HG03196 (cell line): ENCODE results near the gene GGCT.
"Not testable (repeated sequence)": the region's sequence is repeated elsewhere in the genome, so short reads cannot be mapped to it uniquely, and the experiment has no call there.

Source experiments
- ATAC-seq: cut with Tn5 transposase; IDR thresholded peaks from one replicate; pipeline ENCODE4 v1.9.1; 2021; ENCODE audit not compliant: unreplicated experiment

The GGCT gene

DNA sequence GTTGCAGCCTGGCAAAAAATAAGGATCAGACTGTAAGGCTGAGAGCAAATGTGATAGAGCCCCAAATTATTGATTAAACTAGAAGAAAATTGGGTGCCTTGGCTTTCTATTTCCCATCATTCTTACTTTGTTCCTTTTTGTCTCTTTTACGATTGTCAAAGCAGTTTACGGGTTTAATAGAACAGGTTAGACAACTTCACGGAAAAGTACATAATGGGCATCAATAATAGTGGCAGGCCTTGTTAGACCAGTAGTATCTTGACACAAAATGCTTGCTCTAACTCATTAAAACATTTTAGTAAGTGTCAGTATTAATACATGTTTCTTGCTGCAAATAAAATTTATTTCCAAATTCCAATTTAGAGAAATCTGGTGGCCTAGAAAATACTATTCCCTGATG is 14.5 kb upstream of the GGCT start:
- ATAC-seq: no peak

DNA sequence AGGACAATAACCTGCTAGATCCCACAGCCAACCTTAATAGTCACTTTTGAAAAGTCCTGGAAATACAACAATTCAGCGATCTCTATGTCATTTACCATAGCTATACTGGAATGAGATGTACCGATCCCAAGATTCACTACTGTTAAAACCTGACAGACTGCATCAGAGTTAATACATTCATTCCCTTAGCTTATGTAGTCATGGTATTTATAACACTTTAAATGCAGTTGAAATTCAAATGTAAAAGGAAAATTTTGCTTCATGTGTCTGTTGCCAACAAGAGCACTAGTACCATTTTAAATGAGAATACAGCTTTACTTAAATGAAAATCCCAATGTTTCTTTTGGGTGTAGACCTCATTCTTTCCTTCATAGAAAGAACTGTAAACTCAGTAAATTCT is 11.1 kb upstream of the GGCT start:
- no peak for ATAC-seq

GRCh38 chr7:30514776-30515175 is 10.1 kb upstream of the GGCT start:
- no peak for ATAC-seq

GRCh38 chr7:30514177-30514576 is 9.5 kb upstream of the GGCT start:
- no peak for ATAC-seq

- no peak for ATAC-seq
Observed at GRCh38 chr7:30513762-30514161, 9.1 kb upstream of the GGCT start.

GRCh38 chr7:30511973-30512662 is 7.5 kb upstream of the GGCT start:
- no peak for ATAC-seq

DNA sequence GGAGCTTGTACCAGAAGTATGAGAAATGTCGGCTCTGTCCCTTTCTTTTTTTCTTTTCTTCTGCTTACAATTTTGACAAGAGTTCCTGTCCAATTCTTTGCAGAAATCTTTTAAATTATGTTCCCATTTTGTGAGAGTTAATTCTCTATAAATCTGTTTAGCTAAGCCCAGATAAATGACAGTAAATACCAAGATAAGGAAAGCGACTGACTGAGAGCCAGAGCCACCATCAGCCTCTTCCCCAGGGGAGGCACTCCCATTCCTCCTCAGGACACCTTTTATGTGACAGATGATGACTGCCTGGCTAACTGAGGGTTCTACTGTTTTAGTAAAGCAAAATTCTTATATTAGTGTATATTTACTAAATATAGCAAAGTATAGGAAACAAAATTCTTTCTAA is 6.9 kb upstream of the GGCT start:
- no peak for ATAC-seq

GRCh38 chr7:30510124-30511075 is 5.8 kb upstream of the GGCT start:
- no peak for ATAC-seq

DNA sequence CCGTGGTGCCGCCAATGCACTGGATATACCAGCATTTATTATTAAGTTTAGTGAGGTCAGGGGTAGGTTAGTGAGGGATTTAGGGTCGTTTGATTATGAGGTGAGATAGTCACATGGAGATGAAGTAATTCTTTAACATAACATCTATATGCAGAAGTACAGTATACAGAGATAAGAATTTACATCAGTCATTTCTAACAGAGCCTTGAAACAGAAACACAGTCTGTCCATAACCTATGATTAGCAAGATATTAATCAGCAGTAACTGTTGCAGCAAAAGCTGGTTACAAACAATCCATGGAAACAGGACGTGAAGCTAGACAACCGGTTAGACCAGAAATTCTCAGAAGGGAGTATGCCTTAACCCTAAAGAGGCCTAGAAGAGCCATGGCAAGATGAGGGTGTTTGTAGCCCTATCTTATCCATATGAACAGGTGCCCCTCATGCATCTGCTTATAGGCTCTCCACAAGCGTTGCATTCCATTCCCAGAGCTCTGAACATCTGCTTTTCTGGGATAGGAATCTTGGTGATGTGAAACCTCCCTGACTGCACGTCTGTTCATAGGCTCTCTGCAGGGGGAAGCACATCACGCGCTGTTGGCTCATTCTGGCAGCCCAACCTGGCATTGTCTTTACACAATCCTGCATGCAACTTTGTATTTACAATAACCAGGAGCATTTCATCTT is 4.7 kb upstream of the GGCT start:
- ATAC-seq: not testable (repeated sequence)

DNA sequence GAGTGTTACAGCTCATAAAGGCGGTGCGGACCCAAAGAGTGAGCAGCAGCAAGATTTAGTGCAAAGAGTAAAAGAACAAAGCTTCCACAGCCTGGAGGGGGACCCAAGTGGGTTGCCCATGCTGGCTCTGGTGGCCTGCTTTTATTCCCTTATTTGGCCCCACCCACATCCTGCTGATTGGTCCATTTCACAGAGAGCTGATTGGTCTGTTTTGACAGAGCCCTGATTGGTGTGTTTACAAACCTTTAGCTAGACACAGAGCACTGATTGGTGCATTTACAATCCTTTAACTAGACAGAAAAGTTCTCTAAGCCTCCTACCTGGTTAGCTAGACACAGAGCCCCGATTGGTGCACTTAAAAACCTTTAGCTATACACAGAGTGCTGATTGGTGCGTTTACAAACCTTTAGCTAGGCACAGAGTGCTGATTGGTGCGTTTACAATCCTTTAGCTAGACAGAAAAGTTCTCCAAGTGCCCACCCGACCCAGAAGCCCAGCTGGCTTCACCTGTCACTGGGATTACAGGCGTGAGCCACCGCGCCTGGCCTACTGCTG is 2.8 kb upstream of the GGCT start:
- ATAC-seq: not testable (repeated sequence)

GRCh38 chr7:30505174-30505697 is 607 bp upstream of the GGCT start:
- peak; percentile 16 for ATAC-seq

- ATAC-seq: no peak
Observed at GRCh38 chr7:30503274-30504212, 1.1 kb downstream of the GGCT start.

- ATAC-seq: no peak
Observed at GRCh38 chr7:30502470-30503251, 2.0 kb downstream of the GGCT start.

DNA sequence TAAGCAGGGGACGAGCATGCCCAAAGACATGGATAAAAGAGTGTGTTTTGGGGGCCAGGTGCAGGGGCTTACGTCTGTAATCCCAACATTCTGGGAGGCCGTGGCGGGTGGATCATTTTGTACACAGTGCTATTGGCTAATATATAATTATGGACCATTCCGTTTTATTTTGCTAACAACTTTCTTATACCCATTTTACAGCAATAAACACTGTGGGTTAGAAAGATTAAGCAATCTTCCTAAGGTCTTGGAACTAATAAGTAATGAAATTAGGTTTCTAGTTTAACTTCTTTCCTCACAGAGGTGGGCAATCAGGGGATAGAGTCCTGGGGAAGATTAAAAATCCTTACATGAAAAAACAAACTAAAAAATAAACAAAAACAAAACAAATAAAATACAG is 3.4 kb downstream of the GGCT start:
- ATAC-seq: no peak

- ATAC-seq: no peak
Observed at GRCh38 chr7:30493228-30493627, 11.4 kb downstream of the GGCT start.

DNA sequence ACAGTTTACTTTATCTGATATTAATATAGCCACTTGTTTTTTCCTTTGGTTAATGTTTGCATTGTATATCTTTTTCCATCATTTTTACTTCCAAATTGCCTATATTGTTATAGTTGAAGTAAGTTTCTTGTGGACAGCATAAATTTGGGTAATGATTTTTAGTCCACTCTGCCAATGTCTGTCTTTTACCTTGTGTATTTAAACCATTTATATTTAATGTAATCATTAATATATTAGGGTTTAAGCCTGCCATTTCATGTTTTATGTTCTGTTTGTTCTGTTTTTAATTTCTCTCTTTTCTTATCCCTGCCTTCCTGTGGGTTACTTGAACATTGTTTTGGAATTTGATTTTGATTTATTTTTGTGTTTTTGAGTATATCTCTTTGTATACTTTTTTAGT is 13.2 kb downstream of the GGCT start:
- ATAC-seq: no peak

DNA sequence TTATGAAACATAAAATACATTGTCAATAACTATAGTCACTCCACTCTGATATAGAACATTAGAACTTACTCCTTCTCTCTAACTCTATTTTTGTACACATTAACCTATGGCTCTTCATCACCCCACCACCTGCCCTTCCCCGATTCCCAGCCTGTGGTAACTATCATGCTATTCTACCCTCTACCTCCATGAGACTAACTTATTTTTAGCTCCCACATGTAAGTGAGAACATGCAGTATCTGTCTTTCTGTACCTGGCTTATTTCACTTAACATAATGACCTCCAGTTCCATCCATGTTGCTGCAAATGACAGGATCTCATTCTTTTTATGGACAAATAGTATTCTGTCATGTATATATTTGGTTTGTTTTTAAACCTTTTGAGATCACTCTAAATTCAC is 17.3 kb downstream of the GGCT start:
- ATAC-seq: no peak

DNA sequence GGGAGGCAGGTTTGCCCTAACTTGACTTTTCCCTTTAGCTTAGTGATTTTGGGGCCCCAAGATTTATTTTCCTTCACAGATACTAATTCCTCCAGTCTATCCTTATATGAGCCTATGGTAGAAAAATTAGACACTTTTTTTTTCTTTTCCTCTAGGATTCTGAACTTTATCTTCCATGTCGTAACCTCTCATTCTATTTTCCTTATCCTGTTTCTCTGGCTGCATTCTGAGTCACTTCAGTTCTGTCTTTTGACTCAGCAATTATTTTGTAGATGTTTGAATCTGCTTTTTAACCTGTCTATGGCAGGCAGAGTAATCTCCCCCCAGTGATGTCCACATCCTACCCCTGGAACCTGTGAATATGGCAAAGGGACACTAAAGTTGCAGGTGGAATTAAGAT is 19.0 kb downstream of the GGCT start:
- no peak for ATAC-seq

DNA sequence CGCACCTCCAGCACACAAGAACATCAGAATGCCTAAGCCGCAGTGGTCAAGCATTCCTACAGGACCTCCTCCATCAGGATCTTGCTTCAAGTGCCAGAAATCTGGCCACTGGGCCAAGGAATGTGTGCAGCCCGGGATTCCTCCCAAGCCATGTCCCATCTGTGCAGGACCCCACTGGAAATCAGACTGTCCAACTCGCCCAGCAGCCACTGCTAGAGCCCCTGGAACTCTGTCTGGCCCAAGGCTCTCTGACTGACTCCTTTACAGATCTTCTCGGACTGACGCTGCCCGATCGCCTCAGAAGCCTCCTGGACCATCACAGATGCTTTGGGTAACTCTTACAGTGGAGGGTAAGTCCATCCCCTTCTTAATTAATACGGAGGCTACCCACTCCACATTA is 23.2 kb downstream of the GGCT start:
- ATAC-seq: not testable (repeated sequence)
